GM23248 (cell line): Measurements from ENCODE around the gene BMI1.

Experiments
- EZH2 ChIP-seq: fragments of 200-600 bp; sonication (generic); IDR thresholded peaks from 2 replicates; pipeline ENCODE4 v1.6.1; 2018; ENCODE audit warnings: antibody characterized with exemption, mild to moderate bottlenecking; ENCODE audit not compliant: insufficient read depth, poor library complexity, severe bottlenecking
- EZH2phosphoT487 ChIP-seq: fragments of 200-600 bp; sonication (generic); IDR thresholded peaks from 2 replicates; pipeline ENCODE4 v1.6.1; 2018; ENCODE audit warnings: antibody characterized with exemption, moderate library complexity, mild to moderate bottlenecking, low read depth; ENCODE audit not compliant: insufficient read depth

DNA sequence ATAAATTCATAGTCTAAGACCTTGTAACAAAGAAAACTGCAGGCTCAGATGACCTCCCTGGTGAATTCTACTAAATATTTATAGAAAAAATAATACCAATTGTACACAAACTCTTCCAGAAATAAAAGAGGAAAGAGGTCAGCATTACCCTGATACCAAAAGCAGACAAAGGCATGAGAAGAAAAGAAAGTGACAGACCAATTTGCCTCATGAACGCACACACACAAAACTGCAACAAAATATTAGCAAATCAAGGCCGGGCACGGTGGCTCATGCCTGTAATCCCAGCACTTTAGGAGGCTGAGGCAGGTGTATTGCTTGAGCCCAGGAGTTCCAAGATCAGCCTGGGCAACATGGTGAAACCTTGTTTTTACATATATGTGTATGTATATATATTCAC, 17.4 kb upstream of the BMI1 start:
- TF ChIP-seq EZH2 (no peak), EZH2phosphoT487 (no peak)
